ENCODE data around the gene MPO.

The MPO gene

GRCh38 chr17:58279736-58280479 lies 827 bp downstream of the MPO start:
- DNase-seq (ENCODE audit: low read depth in 2 of 2): no peak

- DNase-seq (ENCODE audit: low read depth in 2 of 2): no peak
These were observed 1.6 kb downstream of the MPO start for GRCh38 chr17:58279016-58279711.

DNA sequence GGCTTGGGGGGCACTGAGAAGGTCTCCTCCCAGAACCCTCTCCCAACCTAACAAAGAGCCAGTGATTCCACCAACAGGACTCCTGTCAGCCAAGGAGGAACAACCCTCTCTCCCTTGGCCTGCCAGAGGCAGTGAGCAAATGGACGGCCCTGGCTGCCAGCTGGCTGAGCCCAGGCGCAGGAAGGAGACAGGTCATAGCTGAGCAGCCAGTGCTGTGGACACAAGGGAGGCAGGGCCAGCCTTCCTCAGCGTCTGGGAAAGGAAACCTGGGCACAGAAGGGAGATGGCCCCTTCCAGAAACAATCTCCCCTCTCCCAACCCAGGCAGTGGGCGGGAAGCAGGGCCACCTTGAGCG lies 2.1 kb downstream of the MPO start:
- no peak for DNase-seq (ENCODE audit: low read depth in 2 of 2)

DNA sequence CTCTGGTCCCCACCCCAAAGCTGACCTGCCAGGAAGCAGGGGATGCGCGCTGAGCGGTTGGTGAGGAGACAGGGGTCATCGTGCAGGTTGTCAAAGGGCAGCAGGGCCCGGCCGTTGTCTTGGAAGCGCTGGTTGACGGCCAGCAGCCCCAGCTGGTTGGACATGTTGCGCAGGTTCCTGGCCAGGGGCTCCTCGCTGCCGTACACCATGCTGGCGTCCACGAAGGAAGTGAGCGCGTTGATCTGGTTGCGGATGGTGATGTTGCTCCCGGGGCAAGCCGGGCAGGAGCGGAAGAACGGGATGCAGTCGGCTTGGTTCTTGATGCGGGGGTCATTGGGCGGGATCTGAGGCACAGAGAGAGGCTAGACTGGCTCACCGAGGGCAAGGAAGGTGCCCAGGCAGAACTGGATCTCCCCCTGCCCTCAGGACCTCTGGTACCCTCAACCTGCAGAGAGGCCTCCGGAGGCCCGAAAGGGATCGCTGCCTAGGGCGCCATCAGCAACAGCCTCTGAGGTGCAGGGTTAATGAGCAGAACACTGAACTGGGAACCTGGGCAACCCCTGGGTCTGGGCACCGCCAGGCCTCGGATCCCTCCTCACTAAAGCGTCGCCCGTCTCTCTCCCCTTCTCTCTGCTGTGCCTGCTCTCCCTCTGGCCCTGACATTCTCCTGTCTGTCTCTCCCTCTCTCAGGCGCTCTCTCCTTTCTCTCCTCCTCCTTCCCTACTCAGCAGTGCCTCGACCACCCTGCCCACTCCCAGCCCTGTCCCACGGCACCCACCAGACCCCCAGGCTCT lies 2.7 kb downstream of the MPO start:
- DNase-seq (ENCODE audit: low read depth in 2 of 2): no peak

GRCh38 chr17:58277107-58277801 lies 3.5 kb downstream of the MPO start:
- DNase-seq (ENCODE audit: low read depth in 2 of 2): no peak

DNA sequence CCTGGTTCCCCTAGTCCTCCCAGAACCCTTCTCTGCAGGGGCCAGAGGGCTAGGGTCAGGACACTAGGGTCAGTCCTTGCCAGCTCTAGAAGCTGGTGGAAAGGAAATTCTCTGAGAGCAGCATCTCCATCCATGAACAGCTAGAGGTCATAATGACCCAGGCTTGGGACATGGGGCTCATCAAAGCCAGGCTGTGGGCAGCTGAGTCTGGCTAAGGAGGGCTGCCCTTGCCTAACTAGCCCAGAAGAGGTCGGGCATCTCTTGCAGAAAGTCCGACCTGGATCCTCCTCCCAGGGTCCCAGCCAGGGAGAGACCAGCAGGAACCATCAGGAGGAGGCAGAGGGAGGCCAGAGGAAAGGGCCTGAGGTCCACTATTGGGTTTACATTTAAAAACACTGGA lies 4.3 kb downstream of the MPO start:
- no peak for DNase-seq (ENCODE audit: low read depth in 2 of 2)

- no peak for DNase-seq (ENCODE audit: low read depth in 2 of 2)
These were observed 5.3 kb downstream of the MPO start for GRCh38 chr17:58275417-58275816.

GRCh38 chr17:58273453-58274104 lies 7.2 kb downstream of the MPO start:
- no peak for DNase-seq (ENCODE audit: low read depth in 2 of 2)

GRCh38 chr17:58272367-58273280 lies 8.1 kb downstream of the MPO start:
- no peak for DNase-seq (ENCODE audit: low read depth in 2 of 2)

GRCh38 chr17:58271216-58271931 lies 9.4 kb downstream of the MPO start:
- DNase-seq (ENCODE audit: low read depth in 2 of 2): no peak

DNA sequence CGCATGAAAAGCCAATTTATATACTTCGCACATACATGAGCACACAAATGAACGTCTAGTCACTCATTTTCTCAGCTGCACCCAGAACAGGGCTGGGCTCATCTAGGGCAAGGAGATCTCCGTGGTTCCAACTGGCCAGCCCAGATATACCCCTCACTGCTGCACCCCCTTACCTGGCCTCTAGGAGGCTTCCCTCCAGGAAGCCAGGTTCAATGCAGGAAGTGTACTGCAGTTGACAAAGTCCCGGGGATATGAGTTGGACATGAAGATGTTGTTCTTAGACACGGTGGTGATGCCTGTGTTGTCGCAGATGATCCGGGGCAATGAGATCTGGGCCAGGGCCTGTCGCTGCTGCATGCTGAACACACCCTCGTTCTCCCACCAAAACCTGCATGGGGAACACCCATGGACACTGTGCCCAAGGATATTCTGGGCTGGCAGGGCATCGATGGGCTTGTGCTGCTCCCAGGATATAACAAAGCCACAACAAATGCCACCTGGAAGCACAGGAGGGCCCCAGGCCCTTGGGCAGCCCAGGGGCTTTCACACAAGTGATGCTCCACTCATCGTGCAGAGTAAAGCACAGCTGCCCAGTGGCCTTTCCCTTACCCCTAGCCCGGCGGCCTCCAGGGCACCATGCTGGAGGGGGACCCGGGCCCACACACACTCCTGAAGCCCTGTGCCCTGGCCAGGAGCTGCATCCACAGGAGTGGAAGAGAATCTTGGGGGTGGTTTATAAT lies 10.1 kb downstream of the MPO start:
- no peak for DNase-seq (ENCODE audit: low read depth in 2 of 2)

DNA sequence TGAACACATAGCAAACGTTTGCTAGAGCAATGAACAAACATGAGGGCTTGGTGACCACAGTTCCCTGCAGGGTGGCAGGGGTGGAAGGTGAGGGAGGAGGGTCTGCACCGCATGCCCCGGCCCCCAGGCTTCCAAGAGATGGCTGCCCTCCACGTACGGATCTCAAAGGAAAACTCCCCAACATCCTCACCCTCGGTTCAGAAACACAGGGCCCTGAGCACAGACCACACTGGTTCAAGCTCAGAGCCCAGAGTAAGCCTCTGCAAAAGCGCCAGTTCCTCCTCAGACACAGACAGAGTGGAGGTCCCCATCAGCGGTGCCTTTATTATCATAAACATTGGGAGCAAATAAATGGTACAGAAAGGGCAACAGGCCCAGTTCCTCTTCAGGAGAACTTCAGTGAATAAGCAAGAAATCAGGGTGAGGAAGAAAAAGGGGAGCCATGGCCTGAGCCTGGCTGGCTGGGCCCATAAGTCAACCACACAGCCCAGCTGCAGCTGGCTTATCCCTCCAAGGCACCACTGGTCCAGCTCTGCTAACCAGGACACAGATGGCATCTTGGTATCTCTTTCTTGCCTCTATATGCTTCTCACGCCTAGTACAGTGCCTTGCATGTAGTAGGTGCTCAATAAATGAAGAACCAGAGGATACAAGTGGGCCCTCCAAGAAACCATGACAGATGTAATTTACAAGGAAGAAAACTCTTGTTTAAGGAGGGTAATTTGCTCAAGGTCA lies 11.0 kb downstream of the MPO start:
- no peak for DNase-seq (ENCODE audit: low read depth in 2 of 2)

DNA sequence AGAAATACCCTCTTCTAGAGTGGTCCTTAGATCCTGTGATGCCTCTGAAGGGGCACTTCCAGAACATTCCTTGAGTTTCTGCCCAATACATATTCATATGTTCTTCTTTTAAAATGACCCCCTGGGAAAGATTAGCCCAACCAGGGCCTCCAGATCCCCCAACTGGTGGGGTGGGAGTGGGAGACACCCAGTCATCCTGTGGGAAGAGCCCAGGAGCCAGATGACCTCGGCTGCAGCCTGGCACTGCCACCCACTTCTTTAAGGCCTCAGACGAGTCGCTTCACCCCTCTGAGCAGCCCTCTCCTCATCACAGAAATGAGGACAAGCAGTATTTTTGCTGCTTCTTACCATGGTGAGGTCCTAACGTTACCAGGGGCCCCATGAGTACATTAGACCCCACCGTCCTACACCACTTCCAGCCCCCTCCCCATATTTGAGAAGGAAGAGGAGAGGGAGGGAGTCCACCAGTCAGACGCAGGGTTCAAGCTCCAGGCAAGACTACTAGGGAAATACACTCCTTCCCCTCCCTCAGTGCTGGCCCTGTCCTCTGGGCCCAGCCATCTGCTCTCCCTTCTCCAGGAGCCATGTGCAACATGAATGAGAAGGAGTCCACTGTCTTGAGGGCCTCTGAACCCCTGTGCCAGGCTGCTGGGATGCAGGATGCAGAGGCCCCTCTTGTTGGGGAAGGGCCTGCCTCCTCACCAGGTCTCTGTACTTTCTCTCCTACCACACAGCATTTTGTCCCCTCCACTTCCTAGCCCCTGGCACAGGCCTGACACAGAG lies 11.8 kb downstream of the MPO start:
- no peak for DNase-seq (ENCODE audit: low read depth in 2 of 2)

- no peak for DNase-seq (ENCODE audit: low read depth in 2 of 2)
These were observed 12.4 kb downstream of the MPO start for GRCh38 chr17:58268326-58268725.

- no peak for DNase-seq (ENCODE audit: low read depth in 2 of 2)
These were observed 13.1 kb downstream of the MPO start for GRCh38 chr17:58267347-58268324.

All from stimulated activated CD8-positive, alpha-beta memory T cell treated with anti-CD3 and anti-CD28 coated beads, Interleukin-7, amount 100 ng/mL, for 1 hour (primary cell).